GM21528 (cell line): ENCODE results near the gene TMEM106C.
"Not testable (repeated sequence)": the region's sequence is repeated elsewhere in the genome, so short reads cannot be mapped to it uniquely, and the experiment has no call there.

Source experiments
- ATAC-seq: cut with Tn5 transposase; IDR thresholded peaks from one replicate; pipeline ENCODE4 v1.9.1; 2021; ENCODE audit warnings: mild to moderate bottlenecking, moderate library complexity; ENCODE audit not compliant: unreplicated experiment, low FRiP score

Gene TMEM106C

DNA sequence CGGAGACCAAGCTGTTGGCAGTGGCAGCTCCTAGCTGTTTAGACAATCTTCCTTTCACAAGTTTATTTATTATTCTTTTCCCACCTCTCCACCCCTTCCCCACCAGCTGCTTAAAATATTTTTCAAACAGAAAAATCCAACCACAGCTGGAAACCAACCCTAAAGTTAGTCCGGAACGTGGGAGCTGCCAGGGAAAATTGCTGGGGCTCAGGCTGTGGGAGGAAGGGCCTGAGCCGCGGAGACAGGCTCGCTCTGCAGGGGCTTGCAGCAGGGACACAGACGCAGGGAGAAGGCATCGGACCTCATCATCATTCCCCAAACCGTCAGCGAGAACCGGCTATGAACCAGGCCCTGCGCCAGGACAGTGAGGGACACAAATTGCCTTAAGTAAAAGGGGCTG, 16.1 kb upstream of the TMEM106C start:
- ATAC-seq = no peak

- ATAC-seq = no peak
These were observed 13.7 kb upstream of the TMEM106C start for GRCh38 chr12:47949441-47950341.

DNA sequence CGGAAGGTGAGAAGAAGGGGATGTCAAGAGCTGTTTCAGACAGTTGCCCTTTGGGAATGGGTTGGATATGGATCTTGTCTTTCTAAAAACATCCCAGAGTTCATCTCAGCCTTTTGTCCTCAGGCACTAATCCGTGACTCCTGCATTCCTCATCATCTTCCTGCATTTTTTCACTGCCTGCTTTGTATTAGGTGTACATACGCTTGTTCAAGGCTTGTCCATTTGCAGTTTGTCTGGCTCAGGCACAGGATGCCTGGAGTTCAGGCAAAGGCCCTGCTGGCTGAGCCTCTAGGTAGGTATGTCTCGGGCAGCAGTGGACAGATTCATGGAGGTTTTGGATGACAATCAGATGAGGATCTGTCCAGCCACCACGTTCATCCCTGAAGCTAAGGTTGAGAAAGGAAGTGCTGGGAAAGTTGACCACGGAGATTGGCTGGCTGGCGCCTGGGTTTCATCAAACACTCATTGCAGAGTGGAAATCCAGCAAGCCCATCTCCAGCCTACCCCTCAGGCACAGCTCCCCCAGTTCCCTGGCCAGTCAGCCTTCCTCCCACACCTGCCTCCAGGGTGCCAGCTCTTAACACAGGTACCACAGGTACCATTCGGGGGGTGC, 12.4 kb upstream of the TMEM106C start:
- ATAC-seq = no peak

DNA sequence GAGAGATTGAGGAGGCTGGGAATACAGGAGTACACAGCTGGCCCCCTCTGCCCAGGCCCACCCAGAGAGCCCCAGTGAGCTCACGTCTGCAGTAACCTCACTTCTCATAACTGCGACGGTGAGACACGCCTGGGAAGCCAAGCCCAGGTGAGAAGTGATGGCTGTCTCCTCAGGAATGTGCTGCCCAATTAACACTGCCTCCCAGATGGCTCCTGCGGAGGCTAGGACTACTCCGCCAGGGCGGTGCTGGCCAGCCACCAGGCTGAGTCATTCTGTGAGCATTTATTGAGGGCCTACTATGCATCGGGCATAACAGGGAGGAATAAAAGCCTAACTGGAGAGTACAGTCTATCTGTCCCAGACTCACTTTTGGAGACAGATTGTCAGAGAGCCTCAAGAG, 9.3 kb upstream of the TMEM106C start:
- no peak for ATAC-seq

- no peak for ATAC-seq
These were observed 8.8 kb upstream of the TMEM106C start for GRCh38 chr12:47954467-47955045.

DNA sequence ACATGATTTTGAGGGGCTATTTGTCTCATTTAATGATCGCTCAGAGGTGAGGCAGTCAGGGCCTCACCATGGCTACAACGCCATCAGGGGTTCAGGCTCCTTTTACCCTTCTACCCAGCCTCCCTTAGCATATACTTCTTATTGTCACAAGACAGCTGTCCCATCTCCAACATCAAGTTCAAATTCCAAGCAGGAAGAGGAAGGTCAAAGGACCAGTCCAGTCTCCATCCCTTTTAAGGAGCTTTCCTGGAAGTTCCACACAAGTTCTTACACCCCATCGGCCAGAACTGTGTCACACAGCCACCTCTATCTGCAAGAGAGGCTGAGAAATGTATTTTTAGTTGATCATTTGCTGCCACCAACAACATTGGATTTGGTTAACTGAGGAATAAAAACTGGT, 8.3 kb upstream of the TMEM106C start:
- ATAC-seq = no peak

DNA sequence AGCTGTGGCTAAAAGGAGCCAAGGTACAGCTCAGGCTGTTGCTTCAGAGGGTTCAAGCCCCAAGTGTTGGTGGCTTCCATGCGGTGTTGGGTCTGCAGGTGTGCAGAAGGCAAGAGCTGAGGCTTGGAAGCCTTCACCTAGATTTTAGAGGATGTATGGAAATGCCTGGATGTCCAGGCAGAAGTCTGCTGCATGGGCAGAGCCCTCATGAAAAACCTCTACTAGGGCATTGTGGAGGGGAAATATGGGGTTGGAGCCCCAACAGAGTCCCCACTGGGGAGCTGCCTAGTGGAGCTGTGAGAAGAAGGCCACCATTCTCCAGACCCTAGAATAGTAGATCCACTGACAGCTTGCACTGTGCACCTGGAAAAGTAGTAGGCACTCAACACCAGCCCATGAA, 5.7 kb upstream of the TMEM106C start:
- not testable (repeated sequence) for ATAC-seq

GRCh38 chr12:47962198-47962597, 1.2 kb upstream of the TMEM106C start:
- no peak for ATAC-seq

DNA sequence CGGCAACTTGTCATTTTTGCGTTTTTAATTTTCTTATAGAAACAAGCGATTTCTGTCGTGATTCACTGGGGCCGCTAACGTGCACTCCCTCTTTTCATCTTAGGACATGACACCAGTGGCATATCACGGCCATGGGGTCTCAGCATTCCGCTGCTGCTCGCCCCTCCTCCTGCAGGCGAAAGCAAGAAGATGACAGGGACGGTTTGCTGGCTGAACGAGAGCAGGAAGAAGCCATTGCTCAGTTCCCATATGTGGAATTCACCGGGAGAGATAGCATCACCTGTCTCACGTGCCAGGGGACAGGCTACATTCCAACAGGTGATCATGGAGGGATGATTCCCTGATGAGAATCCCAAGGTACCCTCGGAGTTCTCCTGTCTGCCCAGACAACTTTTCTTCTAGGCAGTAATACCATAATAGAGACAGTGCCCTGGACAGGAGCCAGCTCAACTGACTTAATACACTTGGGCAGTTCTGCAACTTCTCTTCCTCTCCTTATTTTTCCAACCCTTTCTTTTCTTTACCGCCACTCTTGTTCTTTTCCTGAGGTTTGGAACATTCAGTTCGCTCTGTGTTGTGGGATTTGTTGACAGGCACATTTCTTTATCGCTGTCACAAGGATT, 821 bp downstream of the TMEM106C start:
- no peak for ATAC-seq

- no peak for ATAC-seq
These were observed 2.2 kb downstream of the TMEM106C start for GRCh38 chr12:47965581-47965980.

DNA sequence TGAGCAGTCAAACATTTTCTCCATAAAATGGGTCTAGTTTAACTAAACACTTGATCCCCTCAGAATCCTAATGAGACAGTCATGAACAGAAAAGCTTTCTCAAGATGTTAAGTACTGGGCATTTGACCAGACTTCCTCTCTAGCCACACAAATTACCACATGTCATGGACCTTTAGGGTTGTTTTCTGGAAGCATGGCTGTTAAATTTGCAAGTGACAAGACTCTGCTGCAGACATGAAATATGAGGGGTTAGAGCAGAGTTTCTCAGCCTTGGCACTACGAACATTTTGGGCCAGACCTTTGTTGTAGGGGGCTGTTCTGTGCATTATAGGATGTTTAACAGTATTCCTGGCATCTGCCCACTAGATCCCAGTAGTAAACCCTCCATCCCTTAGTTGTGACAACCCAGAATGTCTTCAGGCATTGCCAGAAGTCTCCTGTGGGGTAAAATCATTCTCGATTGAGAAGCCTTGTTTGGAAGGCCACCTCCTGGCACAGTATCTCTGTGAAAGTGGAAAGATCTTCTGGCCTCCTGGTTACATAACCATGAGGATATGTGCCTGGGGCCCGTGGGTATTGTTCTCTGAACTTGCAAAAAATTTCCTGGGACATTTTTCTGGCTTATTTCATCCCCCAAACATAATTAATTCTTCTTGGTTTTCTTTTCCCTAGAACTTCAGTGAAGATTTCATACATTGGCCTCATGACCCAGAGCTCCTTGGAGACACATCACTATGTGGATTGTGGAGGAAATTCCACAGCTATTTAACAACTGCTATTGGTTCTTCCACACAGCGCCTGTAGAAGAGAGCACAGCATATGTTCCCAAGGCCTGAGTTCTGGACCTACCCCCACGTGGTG, 4.3 kb downstream of the TMEM106C start:
- ATAC-seq = no peak

DNA sequence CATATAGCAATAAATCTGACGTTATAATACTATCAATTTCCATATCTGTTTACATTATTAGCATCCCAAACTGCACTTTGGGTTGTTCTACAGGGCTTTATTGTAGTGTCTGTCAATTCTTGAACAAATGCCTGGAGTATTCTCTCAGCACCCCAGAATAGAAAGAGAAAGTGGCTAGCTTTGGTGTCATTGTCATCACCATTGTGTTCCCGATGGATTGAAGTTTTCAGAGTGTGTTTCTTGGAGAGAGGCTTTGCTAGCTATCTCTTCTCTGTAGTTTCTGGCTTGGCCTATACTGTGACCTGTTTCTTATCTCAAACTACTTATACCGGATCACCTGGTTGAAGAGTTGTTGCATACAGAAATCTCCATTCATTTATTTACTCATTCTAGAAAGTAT, 6.4 kb downstream of the TMEM106C start:
- no peak for ATAC-seq

GRCh38 chr12:47970843-47971242, 7.4 kb downstream of the TMEM106C start:
- ATAC-seq = no peak

DNA sequence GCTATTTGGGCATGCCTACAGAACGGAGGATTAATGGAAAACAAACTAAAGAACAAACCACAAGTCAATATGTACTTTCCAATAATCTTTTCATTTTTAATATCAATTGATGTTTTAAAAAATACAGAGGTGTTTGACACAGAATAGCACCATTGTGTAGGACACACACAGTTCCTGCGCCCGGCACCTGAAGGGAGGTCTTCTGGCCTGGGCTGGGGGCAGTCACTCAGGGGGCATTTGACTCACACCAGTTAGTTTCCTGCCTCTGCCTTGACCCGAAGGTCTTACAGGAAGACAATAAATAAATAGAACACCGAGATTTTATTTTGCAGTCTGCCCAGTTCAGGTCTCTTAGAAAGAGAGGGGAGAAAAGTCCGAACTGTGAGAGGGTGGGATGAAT, 9.5 kb downstream of the TMEM106C start:
- ATAC-seq = no peak

DNA sequence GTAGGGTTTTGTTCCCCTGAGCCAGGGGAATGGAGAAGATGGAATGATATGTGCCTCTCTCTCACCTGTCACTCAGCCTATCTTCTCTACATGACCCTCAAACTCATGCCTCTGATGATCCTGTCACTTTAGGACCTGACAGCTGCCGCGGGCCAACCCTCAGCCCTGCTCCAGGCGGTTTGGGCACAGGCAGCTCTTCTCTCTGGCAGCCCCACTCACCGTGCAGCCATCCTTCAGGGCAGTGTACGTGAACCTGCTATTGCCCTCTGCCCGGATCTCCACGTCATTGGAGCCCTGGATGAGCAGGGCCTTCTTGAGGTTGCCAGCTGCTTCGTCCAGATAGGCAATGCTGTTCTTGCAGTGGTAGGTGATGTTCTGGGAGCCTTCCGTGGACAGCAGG, 10.5 kb downstream of the TMEM106C start:
- no peak for ATAC-seq

DNA sequence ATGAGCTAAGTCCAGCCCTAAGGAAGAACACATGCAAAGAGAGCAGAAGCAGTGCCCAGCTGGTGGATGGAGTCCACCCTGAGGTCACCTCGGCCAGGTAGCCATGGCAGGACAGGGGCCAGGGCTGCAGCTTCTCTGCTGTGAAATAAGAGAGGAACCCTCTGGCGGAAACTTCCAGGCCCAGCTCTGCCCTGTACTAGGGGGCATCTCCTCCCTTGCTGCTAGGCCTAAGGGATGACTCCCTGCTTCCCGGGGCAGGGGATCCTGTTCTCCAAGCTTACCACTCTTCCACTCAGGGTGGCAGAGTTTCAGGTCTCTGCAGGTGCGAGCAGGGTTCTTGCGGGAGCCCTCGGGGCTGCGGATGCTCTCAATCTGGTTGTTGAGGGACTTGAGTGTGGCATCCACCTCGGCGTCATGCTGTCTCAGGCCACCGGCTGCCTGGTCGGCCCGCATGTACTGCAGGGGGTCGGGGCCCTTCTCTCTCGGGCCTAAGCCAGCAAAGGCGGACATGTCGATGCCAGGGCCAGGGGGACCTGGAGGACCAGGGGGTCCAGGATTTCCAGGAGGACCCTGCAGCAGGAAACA, 11.7 kb downstream of the TMEM106C start:
- no peak for ATAC-seq

- no peak for ATAC-seq
These were observed 12.4 kb downstream of the TMEM106C start for GRCh38 chr12:47975816-47976215.

GRCh38 chr12:47977046-47977771, 13.8 kb downstream of the TMEM106C start:
- ATAC-seq = no peak
